Activated B cell treated with CpG ODN at 0.5 μM for 24 hours (primary cell): ENCODE results near the gene FNDC1. TPM values are rescaled to one million over a fixed set of nuclear protein-coding genes. Genes with fewer than 3 reads are reported as not detected.

Source experiments
- ATAC-seq: fragments of 200-7000 bp; cut with Tn5 transposase; one replicate; pipeline ENCODE4 v1.10.0; 2021; ENCODE audit warnings: low read depth, mild to moderate bottlenecking, moderate library complexity
- CTCF ChIA-PET: fragments of 350-600 bp; sonication (Branson Sonifier 250); formaldehyde crosslinking; loops from one replicate; lab custom pipeline; 2021; ENCODE audit warnings: antibody characterized with exemption; lab: Charles Lee
- POLR2A ChIA-PET: fragments of 350-600 bp; sonication (Branson Sonifier 250); formaldehyde crosslinking; loops from one replicate; lab custom pipeline; 2021; ENCODE audit warnings: antibody characterized with exemption; lab: Charles Lee
- DNase-seq: peaks from one replicate; pipeline ENCODE4 v3.0.0; 2022
- H3K27ac Mint-ChIP-seq: one replicate; pipeline ENCODE4 v1.8.0; 2020; ENCODE audit warnings: mixed read lengths
- H3K27me3 Mint-ChIP-seq: one replicate; pipeline ENCODE4 v1.8.0; 2021; ENCODE audit warnings: mixed read lengths
- H3K36me3 Mint-ChIP-seq: one replicate; pipeline ENCODE4 v1.8.0; 2021; ENCODE audit warnings: low read depth, mixed read lengths
- H3K4me1 Mint-ChIP-seq: one replicate; pipeline ENCODE4 v1.8.0; 2021; ENCODE audit warnings: mixed read lengths
- H3K4me3 Mint-ChIP-seq: one replicate; pipeline ENCODE4 v1.8.0; 2020; ENCODE audit warnings: mild to moderate bottlenecking, mixed read lengths
- H3K9me3 Mint-ChIP-seq: one replicate; pipeline ENCODE4 v1.8.0; 2020; ENCODE audit warnings: mixed read lengths
- intact Hi-C: fragments of 100-400 bp; cut with micrococcal nuclease; formaldehyde crosslinking; loops from one replicate; pipeline ENCODE4 v1.15.1; 2024
- total RNA-seq: library from RNA; stranded (reverse); gene quantifications from 2 replicates; pipeline ENCODE4 v1.2.3, GENCODE V29; 2022
- TF ChIP-seq, protein P1 (sequence below): fragments of 200-600 bp; IDR thresholded peaks from one replicate; pipeline ENCODE4 v1.8.0; 2022; ENCODE audit warnings: antibody characterized with exemption, mild to moderate bottlenecking

FNDC1 gene
- total RNA-seq, 1 donor from 2014 or later: not detected

DNA sequence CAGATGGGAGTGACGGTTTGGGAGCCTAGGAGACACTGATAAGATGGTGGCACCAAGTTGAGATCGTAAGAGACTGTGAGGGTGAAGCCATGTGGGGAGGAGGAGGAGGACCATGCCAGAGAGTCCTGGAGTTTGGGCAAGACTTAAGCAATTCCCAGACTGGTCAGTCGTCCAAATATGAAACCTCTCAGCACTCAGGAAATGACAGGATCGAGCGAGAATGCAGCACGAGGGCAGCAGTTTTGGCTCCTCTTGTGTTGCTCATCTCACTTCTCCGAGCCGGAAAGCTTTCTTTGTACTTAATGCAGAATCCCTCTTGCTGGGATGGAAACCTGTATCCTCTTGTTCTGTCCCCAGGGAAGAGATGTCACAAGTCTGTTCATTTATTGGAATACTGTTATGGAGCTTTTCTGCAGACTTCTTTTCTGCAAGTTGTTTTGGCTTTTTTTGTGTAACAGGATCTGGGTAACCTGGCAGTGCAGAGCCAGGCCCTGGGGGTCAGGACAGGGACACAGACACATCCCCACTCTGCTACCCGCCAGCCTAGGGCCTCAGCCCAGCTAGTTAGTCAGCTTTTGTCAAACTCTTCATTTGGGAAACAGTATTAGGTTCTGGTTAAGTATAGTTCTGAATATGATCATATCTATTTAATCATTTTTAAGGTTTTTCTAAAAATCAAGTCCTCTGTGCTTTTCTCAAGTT is 34.3 kb downstream of the FNDC1 start:
- intact Hi-C loops: loop anchor here (5.0 kb wide), 1 partner anchor 671 kb away; no protein-coding TSS in a partner anchor
- no peak for DNase-seq
- H3K4me1 Mint-ChIP-seq: no peaks in the 10 kb centered on the region
- peaks cover 15% of the 10 kb centered on the region for H3K27me3 Mint-ChIP-seq
- POLR2A ChIA-PET: no interaction called here
- H3K27ac Mint-ChIP-seq: no peak overlapping the region
- no peak for ATAC-seq
- CTCF ChIA-PET: no interaction called here
- no peak overlapping the region for H3K4me3 Mint-ChIP-seq
- H3K9me3 Mint-ChIP-seq: no peaks in the 10 kb centered on the region
- TF ChIP-seq, protein P1, sequence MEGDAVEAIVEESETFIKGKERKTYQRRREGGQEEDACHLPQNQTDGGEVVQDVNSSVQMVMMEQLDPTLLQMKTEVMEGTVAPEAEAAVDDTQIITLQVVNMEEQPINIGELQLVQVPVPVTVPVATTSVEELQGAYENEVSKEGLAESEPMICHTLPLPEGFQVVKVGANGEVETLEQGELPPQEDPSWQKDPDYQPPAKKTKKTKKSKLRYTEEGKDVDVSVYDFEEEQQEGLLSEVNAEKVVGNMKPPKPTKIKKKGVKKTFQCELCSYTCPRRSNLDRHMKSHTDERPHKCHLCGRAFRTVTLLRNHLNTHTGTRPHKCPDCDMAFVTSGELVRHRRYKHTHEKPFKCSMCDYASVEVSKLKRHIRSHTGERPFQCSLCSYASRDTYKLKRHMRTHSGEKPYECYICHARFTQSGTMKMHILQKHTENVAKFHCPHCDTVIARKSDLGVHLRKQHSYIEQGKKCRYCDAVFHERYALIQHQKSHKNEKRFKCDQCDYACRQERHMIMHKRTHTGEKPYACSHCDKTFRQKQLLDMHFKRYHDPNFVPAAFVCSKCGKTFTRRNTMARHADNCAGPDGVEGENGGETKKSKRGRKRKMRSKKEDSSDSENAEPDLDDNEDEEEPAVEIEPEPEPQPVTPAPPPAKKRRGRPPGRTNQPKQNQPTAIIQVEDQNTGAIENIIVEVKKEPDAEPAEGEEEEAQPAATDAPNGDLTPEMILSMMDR: no peak
- H3K36me3 Mint-ChIP-seq: no peaks in the 10 kb centered on the region

DNA sequence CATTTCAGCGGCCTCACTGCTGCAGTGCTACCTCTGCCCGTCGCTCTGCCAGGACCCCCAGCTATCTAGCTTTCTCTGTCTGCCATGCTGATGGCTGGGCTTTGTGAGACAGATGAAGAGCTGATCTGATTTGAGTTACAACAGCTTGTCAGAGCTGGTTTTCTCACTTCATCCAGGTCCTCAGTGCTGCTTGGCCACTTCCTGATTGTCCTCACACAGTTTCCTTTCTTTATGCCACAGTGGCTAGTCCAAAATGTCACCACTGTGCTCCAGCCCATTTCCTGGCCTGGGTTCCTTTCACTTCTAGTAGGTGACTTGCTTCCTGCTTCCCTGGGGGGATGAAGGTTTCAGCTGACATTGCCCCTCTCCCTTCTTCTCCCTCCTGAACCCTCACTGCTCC is 35.4 kb downstream of the FNDC1 start:
- no peak for DNase-seq
- no peaks in the 10 kb centered on the region for H3K4me1 Mint-ChIP-seq
- ChIA-PET POLR2A (no interaction called here), CTCF (no interaction called here)
- no peaks in the 10 kb centered on the region for H3K36me3 Mint-ChIP-seq
- intact Hi-C loops: loop anchor here (5.0 kb wide), 1 partner anchor 672 kb away; no protein-coding TSS in a partner anchor
- no peak overlapping the region for H3K4me3 Mint-ChIP-seq
- peaks cover 13% of the 10 kb centered on the region for H3K27me3 Mint-ChIP-seq
- TF ChIP-seq, protein P1: no peak
- H3K9me3 Mint-ChIP-seq: no peaks in the 10 kb centered on the region
- no peak for ATAC-seq
- H3K27ac Mint-ChIP-seq: no peak overlapping the region

DNA sequence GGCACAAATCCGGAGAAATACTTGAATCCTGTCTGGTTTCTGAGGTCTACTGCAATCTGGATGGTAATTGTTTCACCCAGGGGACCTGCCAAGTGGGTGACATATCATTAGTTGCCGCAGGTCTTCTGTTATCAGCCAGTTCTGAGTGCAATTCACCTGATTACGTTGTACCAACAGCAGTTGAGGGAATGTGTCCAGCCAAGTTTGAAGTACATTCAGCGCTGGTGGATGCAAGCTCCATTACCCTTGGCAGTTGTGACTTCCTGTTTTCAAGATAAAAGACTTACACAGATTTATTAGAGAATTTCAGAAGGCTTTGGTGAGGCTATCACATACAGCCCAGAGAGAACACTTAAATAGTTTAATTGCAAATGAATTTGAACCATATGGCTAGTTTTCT is 42.8 kb downstream of the FNDC1 start:
- Mint-ChIP-seq H3K27me3 (peaks cover 8% of the 10 kb centered on the region), H3K4me1 (peaks cover 16% of the 10 kb centered on the region), H3K9me3 (no peaks in the 10 kb centered on the region), H3K36me3 (no peaks in the 10 kb centered on the region), H3K4me3 (no peak overlapping the region), H3K27ac (no peak overlapping the region)
- TF ChIP-seq, protein P1: no peak
- ChIA-PET POLR2A (no interaction called here), CTCF (no interaction called here)
- no peak for ATAC-seq
- intact Hi-C loops: no loop called here
- no peak for DNase-seq

DNA sequence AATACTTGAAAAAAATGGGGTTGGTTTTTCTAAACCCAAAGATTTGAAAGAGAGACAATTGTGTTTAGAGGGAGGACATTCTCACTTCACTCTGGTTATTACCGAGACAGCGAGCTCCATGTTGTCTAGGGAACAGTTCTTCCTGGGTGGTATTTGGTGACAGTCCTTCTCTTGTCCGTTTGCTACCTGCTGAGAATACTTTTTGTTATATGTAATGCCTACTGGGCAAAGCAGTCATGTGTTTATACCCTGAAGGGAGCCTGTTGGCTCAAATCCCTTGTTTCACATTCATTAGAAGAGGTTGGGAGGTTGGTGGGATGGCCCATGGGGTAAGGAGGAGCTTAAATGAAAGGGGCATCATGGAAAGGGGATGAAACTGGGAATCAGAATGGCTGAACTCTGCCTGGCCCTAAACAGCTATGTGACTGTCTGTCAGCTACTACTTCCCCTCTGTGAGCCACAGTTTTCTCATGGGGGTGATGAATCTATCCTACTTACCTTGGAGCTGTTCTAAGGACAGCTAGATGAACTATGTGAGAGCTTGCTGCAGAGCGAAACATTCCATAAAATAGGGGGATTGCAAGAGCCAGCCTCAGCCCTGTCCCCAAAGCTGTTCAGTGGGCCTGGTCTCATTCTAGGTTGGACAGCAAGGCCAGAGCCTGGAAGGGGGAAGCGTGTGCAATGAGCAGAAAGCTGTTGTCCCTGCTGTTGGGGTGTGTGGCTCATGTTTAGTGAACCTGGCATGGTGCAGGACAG is 43.5 kb downstream of the FNDC1 start:
- H3K4me1 Mint-ChIP-seq: peaks cover 21% of the 10 kb centered on the region
- H3K27me3 Mint-ChIP-seq: peaks cover 11% of the 10 kb centered on the region
- intact Hi-C loops: no loop called here
- H3K36me3 Mint-ChIP-seq: no peaks in the 10 kb centered on the region
- ATAC-seq (no peak), DNase-seq (no peak)
- ChIA-PET CTCF (no interaction called here), POLR2A (no interaction called here)
- H3K27ac Mint-ChIP-seq: no peak overlapping the region
- no peaks in the 10 kb centered on the region for H3K9me3 Mint-ChIP-seq
- no peak overlapping the region for H3K4me3 Mint-ChIP-seq
- TF ChIP-seq, protein P1: no peak

DNA sequence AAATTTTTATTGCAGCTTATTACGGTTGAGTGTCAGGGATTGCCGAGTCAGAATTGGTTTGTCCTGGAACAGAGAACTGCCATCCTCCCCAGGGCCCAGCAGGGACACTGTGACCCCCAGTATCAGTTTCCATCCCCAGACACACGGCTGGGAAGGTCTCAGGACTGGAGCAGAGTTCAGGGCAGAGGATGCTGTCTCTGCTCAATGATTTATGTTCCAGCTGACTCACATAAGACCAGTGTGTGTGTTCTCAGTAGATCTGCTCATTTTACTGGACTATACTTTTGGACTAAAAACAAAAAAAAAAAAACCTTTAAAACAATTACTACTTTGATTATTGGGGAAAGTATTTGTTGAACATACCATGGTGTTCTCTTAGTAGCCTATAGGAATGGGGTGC is 44.2 kb downstream of the FNDC1 start:
- peaks cover 26% of the 10 kb centered on the region for H3K4me1 Mint-ChIP-seq
- intact Hi-C loops: no loop called here
- H3K4me3 Mint-ChIP-seq: no peak overlapping the region
- H3K9me3 Mint-ChIP-seq: no peaks in the 10 kb centered on the region
- CTCF ChIA-PET: no interaction called here
- TF ChIP-seq, protein P1: no peak
- no peaks in the 10 kb centered on the region for H3K36me3 Mint-ChIP-seq
- ATAC-seq: no peak
- no peak overlapping the region for H3K27ac Mint-ChIP-seq
- H3K27me3 Mint-ChIP-seq: peaks cover 10% of the 10 kb centered on the region
- no peak for DNase-seq
- POLR2A ChIA-PET: no interaction called here
